ENCODE data around the gene NPEPPS.
"Not testable (repeated sequence)": the region's sequence is repeated elsewhere in the genome, so short reads cannot be mapped to it uniquely, and the experiment has no call there.

The NPEPPS gene, protein sequence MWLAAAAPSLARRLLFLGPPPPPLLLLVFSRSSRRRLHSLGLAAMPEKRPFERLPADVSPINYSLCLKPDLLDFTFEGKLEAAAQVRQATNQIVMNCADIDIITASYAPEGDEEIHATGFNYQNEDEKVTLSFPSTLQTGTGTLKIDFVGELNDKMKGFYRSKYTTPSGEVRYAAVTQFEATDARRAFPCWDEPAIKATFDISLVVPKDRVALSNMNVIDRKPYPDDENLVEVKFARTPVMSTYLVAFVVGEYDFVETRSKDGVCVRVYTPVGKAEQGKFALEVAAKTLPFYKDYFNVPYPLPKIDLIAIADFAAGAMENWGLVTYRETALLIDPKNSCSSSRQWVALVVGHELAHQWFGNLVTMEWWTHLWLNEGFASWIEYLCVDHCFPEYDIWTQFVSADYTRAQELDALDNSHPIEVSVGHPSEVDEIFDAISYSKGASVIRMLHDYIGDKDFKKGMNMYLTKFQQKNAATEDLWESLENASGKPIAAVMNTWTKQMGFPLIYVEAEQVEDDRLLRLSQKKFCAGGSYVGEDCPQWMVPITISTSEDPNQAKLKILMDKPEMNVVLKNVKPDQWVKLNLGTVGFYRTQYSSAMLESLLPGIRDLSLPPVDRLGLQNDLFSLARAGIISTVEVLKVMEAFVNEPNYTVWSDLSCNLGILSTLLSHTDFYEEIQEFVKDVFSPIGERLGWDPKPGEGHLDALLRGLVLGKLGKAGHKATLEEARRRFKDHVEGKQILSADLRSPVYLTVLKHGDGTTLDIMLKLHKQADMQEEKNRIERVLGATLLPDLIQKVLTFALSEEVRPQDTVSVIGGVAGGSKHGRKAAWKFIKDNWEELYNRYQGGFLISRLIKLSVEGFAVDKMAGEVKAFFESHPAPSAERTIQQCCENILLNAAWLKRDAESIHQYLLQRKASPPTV

DNA sequence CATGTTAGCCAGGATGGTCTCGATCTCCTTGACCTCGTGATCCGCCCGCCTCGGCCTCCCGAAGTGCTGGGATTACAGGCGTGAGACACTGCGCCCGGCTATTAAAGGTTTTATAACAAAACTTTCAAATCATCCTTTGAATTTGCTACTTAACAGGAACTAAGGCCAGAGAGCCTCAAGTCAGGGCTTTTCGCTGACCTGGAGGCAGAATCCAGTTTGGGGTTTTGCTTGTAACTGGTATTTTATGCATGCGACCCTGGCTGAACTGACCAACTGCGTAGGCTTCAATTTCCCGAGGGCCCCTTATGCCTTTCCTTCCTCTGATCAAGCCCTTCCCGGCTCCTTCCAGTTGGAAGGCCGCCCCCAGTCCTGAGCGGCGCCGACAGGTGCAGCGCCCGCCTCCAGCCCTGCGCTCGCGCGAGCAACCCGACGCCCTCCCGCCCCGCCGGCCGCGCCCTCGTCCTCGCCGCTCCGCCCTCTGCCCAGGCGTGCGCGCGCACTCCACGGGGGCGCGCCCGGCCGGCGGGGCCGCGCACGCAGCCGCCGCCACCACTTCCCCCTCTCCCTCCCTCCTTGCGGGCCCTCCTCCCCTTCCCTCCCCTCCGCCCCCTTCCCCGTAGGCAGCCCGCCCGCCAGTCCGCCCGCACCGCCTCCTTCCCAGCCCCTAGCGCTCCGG, at the start of gene NPEPPS:
TSS of gene NPEPPS (plus strand) at position 552 of the 676 bp plus-strand sequence. CDS start 193 bp downstream, outside the sequence.
- peak; percentile 87 for DNase-seq (ENCODE audit: low read depth)

DNA sequence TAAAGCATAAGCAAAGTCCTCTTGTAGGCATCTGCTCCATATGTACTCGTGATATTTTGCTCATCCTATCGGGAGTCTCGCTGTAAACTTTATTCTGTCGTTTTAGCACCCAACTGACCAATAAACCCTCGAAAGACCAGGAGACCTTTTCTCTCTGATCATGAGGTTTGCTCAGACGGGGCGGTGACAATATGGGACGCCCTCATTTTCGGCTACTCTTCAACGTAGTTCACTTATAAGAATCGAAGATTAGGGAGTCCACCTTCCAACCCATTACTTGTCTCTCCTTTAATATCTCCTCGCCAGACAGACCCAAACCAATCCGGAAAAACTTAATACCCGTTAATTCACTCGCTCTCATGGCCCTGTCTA, 39.1 kb upstream of the NPEPPS start:
- not testable (repeated sequence) for DNase-seq (ENCODE audit: low read depth)

DNA sequence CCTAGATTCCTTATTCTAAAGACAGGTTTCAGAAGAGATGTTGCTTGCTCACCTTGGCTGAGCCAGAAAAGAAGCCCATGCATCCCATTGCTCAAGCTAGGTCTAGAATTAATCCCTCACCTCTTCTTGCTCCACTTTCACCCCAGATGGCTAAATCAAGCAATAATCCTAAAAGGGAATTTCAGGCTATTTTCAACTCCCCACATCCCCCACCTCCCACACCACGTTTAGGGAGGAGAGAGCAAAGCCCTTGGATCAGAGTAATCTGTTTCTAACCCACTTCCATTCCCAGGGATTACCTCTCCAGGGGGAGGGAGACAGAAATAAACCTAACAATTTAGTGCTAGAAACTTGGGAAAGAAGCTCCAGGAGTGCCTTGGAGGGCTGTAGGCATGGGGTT, 31.8 kb upstream of the NPEPPS start:
- not testable (repeated sequence) for DNase-seq (ENCODE audit: low read depth)

DNA sequence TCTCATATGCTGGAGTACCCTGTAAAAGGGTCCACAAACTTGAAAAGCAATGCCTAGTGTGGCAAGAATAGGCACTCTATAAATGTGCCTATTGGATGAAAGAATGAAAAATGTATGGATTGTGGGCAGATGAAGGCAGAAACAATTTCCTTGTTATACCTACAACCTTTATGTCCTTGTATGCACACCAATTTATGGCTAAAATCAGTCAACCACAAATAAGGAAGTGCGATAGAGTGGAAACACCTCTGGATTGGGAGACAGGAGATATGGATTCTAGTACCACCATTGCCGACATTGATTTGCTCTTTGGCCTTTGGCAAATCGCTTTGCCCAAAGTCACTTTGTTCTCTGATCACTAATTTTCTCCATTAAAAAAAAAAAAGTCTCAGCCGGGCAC, 31.4 kb upstream of the NPEPPS start:
- DNase-seq (ENCODE audit: low read depth) = not testable (repeated sequence)

DNA sequence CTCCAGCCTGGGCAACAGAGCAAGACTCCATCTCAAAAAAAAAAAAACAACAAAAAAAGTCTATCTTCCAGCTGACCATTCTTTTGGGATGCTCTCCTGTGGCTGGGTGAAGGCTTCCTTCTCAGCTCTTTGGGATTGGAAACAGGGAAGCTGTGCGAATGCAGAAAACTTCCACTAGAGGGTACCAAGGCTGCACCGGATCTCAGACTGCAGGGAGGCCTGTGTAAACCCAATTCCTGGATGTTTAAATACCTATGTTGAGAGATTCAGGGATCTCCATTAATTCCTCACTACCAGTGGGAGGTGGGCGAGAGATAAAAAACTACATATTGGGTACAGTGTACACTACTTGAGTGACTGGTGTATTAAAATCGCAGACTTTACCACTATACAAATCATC, 30.3 kb upstream of the NPEPPS start:
- DNase-seq (ENCODE audit: low read depth) = not testable (repeated sequence)

DNA sequence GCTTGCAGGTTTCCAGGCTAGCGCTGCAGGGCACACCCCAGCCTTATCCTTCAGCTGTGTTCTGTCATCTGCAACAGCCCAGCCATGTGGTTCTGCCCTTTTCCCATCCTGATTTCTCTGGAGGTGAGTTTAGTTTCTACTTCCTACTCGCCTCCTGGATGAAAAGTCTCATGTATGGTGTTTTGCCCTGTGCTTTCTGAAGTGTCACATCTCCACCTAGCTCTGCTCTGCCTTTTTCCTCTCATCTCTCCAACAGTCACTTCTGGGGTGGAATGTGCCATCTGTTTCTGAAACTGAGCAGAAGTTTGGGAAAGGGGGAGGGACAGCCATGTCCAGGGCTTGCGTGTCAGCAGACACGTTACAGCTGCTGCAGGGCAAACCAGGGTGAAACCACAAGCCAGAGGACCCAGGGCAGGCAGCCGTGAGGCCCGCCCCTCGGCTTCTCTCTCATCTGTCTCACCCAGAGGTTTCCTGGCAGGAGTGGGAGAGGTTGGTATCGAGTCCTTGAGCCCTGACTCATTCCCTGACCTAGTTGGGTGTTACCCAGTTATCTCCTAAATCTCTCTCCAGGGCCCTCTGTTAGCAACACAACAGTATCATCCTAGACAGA, 28.7 kb upstream of the NPEPPS start:
- DNase-seq (ENCODE audit: low read depth) = not testable (repeated sequence)

DNA sequence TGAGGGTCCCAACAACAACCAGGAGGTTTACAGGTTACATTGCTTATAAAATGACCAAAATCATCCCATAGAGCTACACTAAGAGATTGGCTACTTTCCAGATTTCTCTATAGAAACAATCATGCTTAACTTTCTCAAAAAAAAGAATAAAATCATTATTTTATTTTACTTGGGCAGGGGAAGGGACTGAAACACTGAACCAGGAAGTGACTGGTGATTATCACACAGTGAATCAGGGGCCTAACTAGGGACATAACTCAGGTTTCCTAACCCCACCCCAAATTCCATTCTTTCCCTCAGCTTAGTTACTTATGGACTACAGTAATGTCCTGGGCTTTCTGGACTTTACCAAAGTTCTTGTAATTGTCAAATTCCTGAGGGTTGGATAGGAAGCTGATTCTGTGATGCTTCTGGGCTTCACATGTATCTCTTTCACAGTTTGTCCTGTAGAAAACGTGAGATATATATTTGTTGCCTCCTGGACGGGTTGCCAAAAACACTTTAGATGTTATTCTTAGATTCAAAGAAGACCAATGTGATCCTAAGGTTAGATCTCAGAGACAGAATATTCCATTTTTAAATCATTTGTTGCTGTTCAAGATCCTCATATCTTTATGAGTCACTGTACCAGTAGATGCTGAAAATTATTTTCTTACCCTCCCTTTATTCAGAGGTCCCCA, 28.0 kb upstream of the NPEPPS start:
- not testable (repeated sequence) for DNase-seq (ENCODE audit: low read depth)

DNA sequence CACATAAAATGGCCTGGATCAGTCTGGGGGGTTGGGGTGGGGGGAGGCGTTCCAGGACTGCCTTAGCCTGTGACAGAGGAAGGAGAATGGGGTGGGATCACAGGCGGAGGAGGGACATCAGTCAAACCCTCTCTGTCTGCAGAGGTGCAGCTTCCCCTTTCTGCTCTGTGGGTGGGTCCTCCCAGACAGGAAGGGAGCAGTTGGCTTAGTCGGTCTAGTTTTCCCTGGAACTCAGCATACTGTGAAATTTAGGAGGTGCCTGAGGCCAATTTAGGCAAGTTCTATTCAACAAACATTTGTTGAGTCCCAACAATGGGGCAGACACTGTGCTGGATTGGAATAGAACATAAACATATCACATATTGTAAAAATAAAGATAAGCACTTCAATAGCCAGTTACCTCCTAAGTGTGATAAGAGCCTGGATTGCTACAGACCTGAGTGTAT, 19.2 kb upstream of the NPEPPS start:
- not testable (repeated sequence) for DNase-seq (ENCODE audit: low read depth)

DNA sequence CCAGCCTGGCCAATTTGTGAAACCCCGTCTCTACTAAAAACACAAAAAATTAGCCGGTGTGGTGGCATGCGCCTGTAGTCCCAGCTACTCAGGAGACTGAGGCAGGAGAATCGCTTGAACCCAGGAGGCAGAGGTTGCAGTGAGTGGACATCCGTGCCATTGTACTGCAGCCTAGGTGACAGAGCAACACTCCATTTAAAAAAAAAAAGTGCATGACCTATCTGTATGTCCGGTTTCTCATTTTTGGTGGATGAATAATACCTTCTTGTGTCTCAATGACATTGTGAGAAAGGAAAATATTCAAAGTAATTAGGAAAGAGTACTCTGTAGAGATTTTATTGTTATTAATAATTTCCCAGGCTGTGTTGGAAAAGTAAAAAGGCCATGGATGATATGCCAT, 17.6 kb upstream of the NPEPPS start:
- DNase-seq (ENCODE audit: low read depth) = not testable (repeated sequence)

DNA sequence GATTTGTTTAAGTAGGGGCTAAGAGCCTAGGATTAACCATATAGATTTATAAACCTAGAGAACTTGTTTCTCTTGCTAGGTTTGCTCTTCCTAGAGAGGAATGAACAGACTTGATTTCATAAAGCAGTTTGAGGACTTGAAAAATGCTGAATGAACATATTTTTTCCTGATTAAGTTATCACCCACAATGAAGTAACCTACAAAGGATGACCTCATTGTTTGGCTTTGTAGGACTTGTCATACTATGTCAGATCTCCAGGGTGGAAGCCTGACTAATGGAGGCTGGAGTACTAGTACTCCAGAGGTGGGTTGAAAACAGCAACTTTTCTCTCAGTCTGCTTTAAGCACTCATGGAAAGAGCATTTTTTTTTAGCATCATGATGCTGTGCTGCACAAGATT, 12.0 kb upstream of the NPEPPS start:
- DNase-seq (ENCODE audit: low read depth) = not testable (repeated sequence)

DNA sequence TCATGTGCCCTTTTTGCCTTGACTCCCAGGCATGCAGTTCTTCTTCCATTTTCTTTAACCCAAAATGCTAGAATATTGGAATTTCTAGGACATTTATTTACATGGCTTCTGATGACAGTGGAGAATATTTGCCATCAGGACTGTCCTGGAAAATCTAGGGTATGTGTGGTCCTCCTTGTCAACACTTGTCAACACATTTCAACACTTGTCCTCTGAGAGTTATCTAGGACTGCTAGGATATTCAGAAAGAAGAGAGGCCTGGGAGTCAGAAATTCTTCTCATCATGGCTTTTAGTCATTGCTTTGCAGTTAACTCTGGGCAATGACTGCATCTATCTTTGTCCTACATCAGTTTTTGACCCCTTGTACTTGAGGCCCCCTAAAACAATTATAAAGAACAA, 11.5 kb upstream of the NPEPPS start:
- not testable (repeated sequence) for DNase-seq (ENCODE audit: low read depth)

DNA sequence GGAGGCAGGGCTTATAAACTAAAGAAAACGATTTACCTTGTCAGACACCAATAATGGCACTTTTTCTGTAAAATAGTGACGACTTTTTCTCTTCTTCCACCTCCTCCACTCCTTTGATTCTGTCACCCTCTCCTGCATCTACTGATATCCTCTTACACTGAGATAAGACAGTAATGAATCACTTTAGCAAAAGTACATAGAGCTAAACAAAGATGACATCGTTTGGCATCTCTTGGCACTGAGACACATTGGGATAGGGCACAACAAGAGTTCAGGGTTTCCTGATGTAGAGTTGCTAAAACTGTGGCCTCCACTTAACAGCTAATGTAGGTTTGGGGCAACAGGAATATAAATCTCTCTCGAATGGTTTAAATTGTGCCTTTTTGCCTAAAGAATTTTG, 10.6 kb upstream of the NPEPPS start:
- DNase-seq (ENCODE audit: low read depth) = not testable (repeated sequence)

DNA sequence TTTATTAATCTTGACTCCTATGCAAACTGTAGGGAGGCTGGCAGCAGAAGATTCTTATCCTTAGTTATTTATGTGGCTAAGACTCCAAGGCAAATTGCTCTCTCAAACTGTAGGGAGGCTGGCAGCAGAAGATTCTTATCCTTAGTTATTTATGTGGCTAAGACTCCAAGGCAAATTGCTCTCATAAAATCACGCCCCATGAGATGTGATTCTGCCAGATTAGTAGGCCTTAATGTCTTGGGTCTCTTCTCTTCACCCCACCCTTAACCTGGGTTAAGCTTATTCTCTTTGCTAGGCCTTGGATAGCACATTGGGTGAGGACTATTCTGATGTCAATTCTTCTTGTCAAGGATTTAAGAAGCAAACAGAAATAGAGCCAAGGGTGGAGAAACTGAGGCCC, 9.5 kb upstream of the NPEPPS start:
- DNase-seq (ENCODE audit: low read depth) = not testable (repeated sequence)

DNA sequence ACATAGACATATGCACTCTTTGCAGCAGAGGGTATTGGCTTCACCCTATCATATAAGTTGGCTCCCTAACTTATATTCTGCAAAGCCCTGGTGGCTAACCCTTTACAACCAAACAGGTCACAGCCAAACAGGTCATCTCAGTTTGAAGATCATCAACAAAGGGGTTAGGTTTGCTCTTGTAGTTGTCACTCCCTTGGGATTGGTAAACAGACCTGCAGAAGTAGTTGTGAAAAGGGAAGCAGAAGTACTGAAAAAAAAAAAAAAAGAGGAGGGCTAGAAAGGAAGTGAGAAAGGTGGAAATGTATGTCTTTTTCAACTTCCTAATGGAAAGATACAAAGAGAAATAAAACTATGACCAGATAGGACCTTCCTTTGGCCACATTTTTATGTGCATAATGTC, 8.6 kb upstream of the NPEPPS start:
- not testable (repeated sequence) for DNase-seq (ENCODE audit: low read depth)

DNA sequence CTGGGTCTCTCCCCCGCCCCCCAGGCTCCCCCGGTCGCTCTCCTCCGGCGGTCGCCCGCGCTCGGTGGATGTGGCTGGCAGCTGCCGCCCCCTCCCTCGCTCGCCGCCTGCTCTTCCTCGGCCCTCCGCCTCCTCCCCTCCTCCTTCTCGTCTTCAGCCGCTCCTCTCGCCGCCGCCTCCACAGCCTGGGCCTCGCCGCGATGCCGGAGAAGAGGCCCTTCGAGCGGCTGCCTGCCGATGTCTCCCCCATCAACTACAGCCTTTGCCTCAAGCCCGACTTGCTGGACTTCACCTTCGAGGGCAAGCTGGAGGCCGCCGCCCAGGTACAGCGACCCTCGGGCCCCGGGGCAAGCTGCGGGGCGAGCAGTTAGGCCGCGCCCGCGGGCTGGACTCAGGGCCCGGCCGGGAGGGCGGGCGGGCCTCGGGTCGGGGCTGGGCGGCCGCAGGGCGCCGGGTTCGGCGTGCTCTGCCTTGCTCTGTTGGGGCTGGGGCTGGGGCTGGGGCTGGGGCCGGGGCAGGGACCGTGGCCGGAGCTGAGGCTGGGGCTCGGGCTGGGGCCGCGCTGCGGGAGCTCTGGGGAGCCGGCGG, 419 bp downstream of the NPEPPS start:
- peak; percentile 22 for DNase-seq (ENCODE audit: low read depth)

DNA sequence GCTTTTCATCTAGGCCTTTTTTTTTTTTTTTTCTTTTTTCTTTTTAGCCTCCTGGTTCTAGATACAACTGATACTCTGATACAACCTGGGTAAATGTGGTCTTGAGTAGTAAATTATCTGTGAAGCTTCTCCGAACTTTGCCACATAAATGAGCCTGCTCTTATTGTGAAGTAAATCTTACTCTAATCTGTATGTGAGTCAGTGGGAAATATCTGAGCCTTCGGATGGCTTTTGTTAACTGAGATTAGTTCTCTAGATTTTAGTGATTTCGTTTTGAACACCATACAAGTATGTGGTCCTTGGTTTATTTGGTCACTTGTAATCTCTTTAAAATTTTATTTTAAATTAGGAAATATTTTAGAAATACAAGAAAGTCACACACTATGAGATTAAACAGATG, 8.2 kb downstream of the NPEPPS start:
- not testable (repeated sequence) for DNase-seq (ENCODE audit: low read depth)

DNA sequence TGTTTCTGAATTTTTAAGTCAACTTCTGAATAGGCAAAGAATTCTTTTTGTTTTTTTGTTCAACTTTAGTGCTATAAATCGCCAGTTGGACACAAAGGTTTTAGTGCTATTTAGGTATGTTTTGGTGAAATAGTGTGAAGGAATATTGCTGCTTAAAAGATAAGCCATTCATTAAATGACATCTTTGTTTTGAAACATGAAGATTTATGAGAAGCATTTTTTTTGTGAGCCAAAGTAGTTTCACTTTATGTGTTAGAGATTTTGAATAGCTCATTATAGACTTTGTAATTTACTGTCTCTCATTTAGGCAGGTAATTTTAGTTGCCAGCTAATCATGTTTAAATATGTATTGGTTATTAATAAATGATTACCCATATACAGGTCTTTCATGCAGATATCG, 10.8 kb downstream of the NPEPPS start:
- DNase-seq (ENCODE audit: low read depth) = not testable (repeated sequence)

DNA sequence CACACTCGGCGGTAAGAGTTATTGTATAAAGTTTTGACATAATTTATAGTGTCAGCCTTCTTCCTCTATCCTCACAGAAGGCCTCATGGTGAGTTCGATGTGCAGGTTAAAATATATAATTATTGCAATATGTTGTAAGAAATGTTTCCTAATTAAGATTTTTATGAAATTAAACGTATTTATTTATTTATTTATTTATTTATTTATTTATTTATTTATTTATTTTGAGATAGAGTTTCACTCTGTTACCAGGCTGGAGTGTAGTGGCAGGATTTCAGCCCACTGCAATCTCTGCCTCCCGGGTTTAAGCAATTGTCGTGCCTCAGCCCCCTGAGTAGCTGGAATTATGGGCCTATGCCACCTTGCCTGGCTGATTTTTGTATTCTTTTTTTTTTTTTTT, 13.4 kb downstream of the NPEPPS start:
- DNase-seq (ENCODE audit: low read depth) = not testable (repeated sequence)

DNA sequence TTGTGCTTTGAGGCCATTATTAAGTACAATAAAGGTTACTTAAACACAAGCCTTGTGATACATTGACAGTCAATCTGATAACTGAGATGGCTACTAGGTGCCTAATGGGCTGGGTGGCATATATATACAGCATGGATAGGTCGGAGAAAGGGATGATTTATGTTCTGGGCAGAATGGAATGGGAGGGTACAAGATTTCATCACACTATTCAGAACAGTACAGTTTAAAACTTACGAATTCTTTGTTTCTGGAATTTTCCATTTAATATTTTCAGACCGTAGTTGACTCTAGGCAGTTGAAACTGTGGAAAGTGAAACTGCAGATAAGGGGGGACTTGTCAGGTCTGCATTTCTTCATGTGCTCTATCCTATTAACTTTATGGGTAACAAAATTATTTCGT, 23.8 kb downstream of the NPEPPS start:
- DNase-seq (ENCODE audit: low read depth) = not testable (repeated sequence)

DNA sequence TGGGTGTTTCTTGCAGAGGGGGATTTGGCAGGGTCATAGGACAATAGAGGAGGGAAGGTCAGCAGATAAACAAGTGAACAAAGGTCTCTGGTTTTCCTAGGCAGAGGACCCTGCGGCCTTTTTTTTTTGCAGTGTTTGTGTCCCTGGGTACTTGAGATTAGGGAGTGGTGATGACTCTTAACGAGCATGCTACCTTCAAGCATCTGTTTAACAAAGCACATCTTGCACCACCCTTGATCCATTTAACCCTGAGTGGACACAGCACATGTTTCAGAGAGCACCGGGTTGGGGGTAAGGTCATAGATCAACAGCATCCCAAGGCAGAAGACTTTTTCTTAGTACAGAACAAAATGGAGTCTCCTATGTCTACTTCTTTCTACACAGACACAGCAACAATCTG, 25.2 kb downstream of the NPEPPS start:
- DNase-seq (ENCODE audit: low read depth) = not testable (repeated sequence)

Measured in stimulated activated CD8-positive, alpha-beta memory T cell treated with anti-CD3 and anti-CD28 coated beads, Interleukin-12 subunit alpha, Interleukin-12 subunit beta, amount 100 ng/mL, for 4 hours (primary cell).